GM18907 (cell line): ENCODE measurements around the gene CPLANE1.
"Not testable (repeated sequence)": the region's sequence is repeated elsewhere in the genome, so short reads cannot be mapped to it uniquely, and the experiment has no call there.

ENCODE experiments used
- ATAC-seq: cut with Tn5 transposase; IDR thresholded peaks from one replicate; pipeline ENCODE4 v1.9.1; 2021; ENCODE audit warnings: mild to moderate bottlenecking, moderate library complexity; ENCODE audit not compliant: unreplicated experiment

CPLANE1 gene

GRCh38 chr5:37248970-37249814 lies at the start of gene CPLANE1:
Gene CPLANE1 (minus strand): TSS chr5:37249376. CDS start chr5:37247698, 1,678 bp downstream.
- ATAC-seq, result peak; percentile 88

GRCh38 chr5:37296313-37296712 lies 47.1 kb upstream of the CPLANE1 start:
- not testable (repeated sequence) for ATAC-seq

GRCh38 chr5:37283214-37283820 lies 34.1 kb upstream of the CPLANE1 start:
- ATAC-seq, result no peak

GRCh38 chr5:37275511-37275910 lies 26.3 kb upstream of the CPLANE1 start:
- no peak for ATAC-seq

GRCh38 chr5:37272511-37272910 lies 23.3 kb upstream of the CPLANE1 start:
- no peak for ATAC-seq

GRCh38 chr5:37268100-37268499 lies 18.9 kb upstream of the CPLANE1 start:
- ATAC-seq, result not testable (repeated sequence)

- ATAC-seq, result no peak
Measured at GRCh38 chr5:37255774-37256358, 6.7 kb upstream of the CPLANE1 start.

- no peak for ATAC-seq
Measured at GRCh38 chr5:37254581-37254980, 5.4 kb upstream of the CPLANE1 start.

- no peak for ATAC-seq
Measured at GRCh38 chr5:37251665-37252064, 2.5 kb upstream of the CPLANE1 start.

- no peak for ATAC-seq
Measured at GRCh38 chr5:37249815-37250164, 614 bp upstream of the CPLANE1 start.

GRCh38 chr5:37248421-37248969 lies 681 bp downstream of the CPLANE1 start:
- no peak for ATAC-seq

GRCh38 chr5:37247496-37247895 lies 1.7 kb downstream of the CPLANE1 start:
- no peak for ATAC-seq

- ATAC-seq, result no peak
Measured at GRCh38 chr5:37247036-37247435, 2.1 kb downstream of the CPLANE1 start.

GRCh38 chr5:37234288-37234687 lies 14.9 kb downstream of the CPLANE1 start:
- ATAC-seq, result no peak

- ATAC-seq, result no peak
Measured at GRCh38 chr5:37226377-37226776, 22.8 kb downstream of the CPLANE1 start.

GRCh38 chr5:37222181-37222580 lies 27.0 kb downstream of the CPLANE1 start:
- no peak for ATAC-seq

- ATAC-seq, result not testable (repeated sequence)
Measured at GRCh38 chr5:37220426-37220825, 28.8 kb downstream of the CPLANE1 start.

GRCh38 chr5:37219384-37219783 lies 29.8 kb downstream of the CPLANE1 start:
- ATAC-seq, result not testable (repeated sequence)

GRCh38 chr5:37217976-37218375 lies 31.2 kb downstream of the CPLANE1 start:
- no peak for ATAC-seq

GRCh38 chr5:37214550-37214949 lies 34.6 kb downstream of the CPLANE1 start:
- no peak for ATAC-seq

GRCh38 chr5:37212096-37212495 lies 37.1 kb downstream of the CPLANE1 start:
- ATAC-seq, result no peak

- ATAC-seq, result no peak
Measured at GRCh38 chr5:37211661-37212060, 37.5 kb downstream of the CPLANE1 start.
